HEK293 (cell line): ENCODE data around the gene MARK2.

ENCODE experiments used
- CTCF ChIA-PET: fragments of 350-600 bp; formaldehyde crosslinking; extraction: SDS; loops from one replicate; lab custom pipeline; 2021; ENCODE audit warnings: antibody characterized with exemption; lab: Yijun Ruan, JAX
- POLR2A ChIA-PET: fragments of 300-600 bp; formaldehyde crosslinking; extraction: SDS; loops from one replicate; lab custom pipeline; 2020; ENCODE audit warnings: antibody characterized with exemption, inconsistent platforms; lab: Yijun Ruan, JAX
- H3K27ac ChIP-seq: fragments of 200-500 bp; sonication (Bioruptor generic); 2 replicates; pipeline ENCODE4 v1.5.1; 2014; ENCODE audit warnings: low read depth, low read length, control low read depth, inconsistent platforms; ENCODE audit errors: extremely low read depth
- H3K36me3 ChIP-seq, 2 experiments: fragments of 200-500 bp in 1 of 2; sonication (Bioruptor generic) in 1 of 2; 1 replicate in 1 of 2; 2 replicates in 1 of 2; pipeline ENCODE4 v1.5.1; 2014 to 2017; ENCODE audit warnings: inconsistent platforms in 2 of 2, low read length in 2 of 2; ENCODE audit not compliant: control insufficient read depth in 2 of 2, insufficient read depth in 1 of 2
- H3K4me1 ChIP-seq: fragments of 200-500 bp; sonication (Bioruptor generic); 2 replicates; pipeline ENCODE4 v1.5.1; 2014; ENCODE audit warnings: mild to moderate bottlenecking, low read length, inconsistent platforms; ENCODE audit not compliant: control insufficient read depth, insufficient read depth
- H3K4me3 ChIP-seq: 2 replicates; pipeline ENCODE4 v1.5.1; 2011; ENCODE audit warnings: low read depth, mild to moderate bottlenecking, control low read depth, low read length, moderate library complexity
- H3K9me3 ChIP-seq: fragments of 200-500 bp; sonication (Bioruptor generic); 2 replicates; pipeline ENCODE4 v1.5.1; 2014; ENCODE audit warnings: low read depth, low read length, inconsistent platforms; ENCODE audit not compliant: control insufficient read depth, insufficient read depth
- KLF9 ChIP-seq: fragments of 450-650 bp; formaldehyde crosslinking; IDR thresholded peaks from 2 replicates; pipeline ENCODE4 v1.5.1; 2016; ENCODE audit warnings: missing biosample characterization, missing genetic modification characterization, low read depth
- MEIS1 ChIP-seq: sonication (generic); formaldehyde crosslinking; IDR thresholded peaks from 2 replicates; pipeline ENCODE4 v1.8.1; 2022; ENCODE audit warnings: missing genetic modification reagents, mild to moderate bottlenecking, borderline replicate concordance
- PRDM10 ChIP-seq: fragments of 450-650 bp; formaldehyde crosslinking; IDR thresholded peaks from 2 replicates; pipeline ENCODE4 v1.5.1; 2016; ENCODE audit warnings: missing biosample characterization, missing genetic modification characterization
- SCRT2 ChIP-seq: fragments of 450-650 bp; formaldehyde crosslinking; IDR thresholded peaks from 2 replicates; pipeline ENCODE4 v1.5.1; 2016; ENCODE audit warnings: missing biosample characterization, missing genetic modification characterization
- TRIM28 ChIP-seq: IDR thresholded peaks from 2 replicates; pipeline ENCODE4 v1.6.1; 2011; ENCODE audit warnings: low read length, control low read depth, borderline replicate concordance
- ZBTB20 ChIP-seq: fragments of 450-650 bp; formaldehyde crosslinking; IDR thresholded peaks from 2 replicates; pipeline ENCODE4 v1.5.1; 2016; ENCODE audit warnings: missing biosample characterization, missing genetic modification characterization
- ZBTB49 ChIP-seq: fragments of 450-650 bp; formaldehyde crosslinking; IDR thresholded peaks from 2 replicates; pipeline ENCODE4 v1.5.1; 2016; ENCODE audit warnings: missing biosample characterization, missing genetic modification characterization, low read depth
- ZBTB7A ChIP-seq: fragments of 450-650 bp; formaldehyde crosslinking; IDR thresholded peaks from 2 replicates; pipeline ENCODE4 v1.5.1; 2016; ENCODE audit warnings: low read depth, missing biosample characterization, missing genetic modification characterization
- ZNF132 ChIP-seq: fragments of 450-650 bp; formaldehyde crosslinking; IDR thresholded peaks from 2 replicates; pipeline ENCODE4 v1.5.1; 2017; ENCODE audit warnings: missing biosample characterization, missing genetic modification characterization, borderline replicate concordance
- ZNF292 ChIP-seq: fragments of 450-650 bp; formaldehyde crosslinking; IDR thresholded peaks from 2 replicates; pipeline ENCODE4 v1.5.1; 2016; ENCODE audit warnings: low read depth, missing biosample characterization, missing genetic modification characterization, borderline replicate concordance
- ZNF350 ChIP-seq: fragments of 450-650 bp; formaldehyde crosslinking; IDR thresholded peaks from 2 replicates; pipeline ENCODE4 v1.5.0; 2017; ENCODE audit warnings: missing biosample characterization, mild to moderate bottlenecking, missing genetic modification characterization
- ZNF404 ChIP-seq: fragments of 450-650 bp; formaldehyde crosslinking; IDR thresholded peaks from 2 replicates; pipeline ENCODE4 v1.5.1; 2017; ENCODE audit warnings: missing biosample characterization, missing genetic modification characterization
- ZNF529 ChIP-seq: fragments of 450-650 bp; formaldehyde crosslinking; IDR thresholded peaks from 2 replicates; pipeline ENCODE4 v1.5.1; 2017; ENCODE audit warnings: missing genetic modification characterization, missing biosample characterization; ENCODE audit not compliant: insufficient replicate concordance
- ZNF639 ChIP-seq: fragments of 450-650 bp; formaldehyde crosslinking; IDR thresholded peaks from 2 replicates; pipeline ENCODE4 v1.5.1; 2016; ENCODE audit warnings: missing biosample characterization, missing genetic modification characterization
- ZNF664 ChIP-seq: fragments of 450-650 bp; formaldehyde crosslinking; IDR thresholded peaks from 2 replicates; pipeline ENCODE4 v1.5.1; 2016; ENCODE audit warnings: missing biosample characterization, missing genetic modification characterization
- ZNF792 ChIP-seq: fragments of 450-650 bp; formaldehyde crosslinking; IDR thresholded peaks from 2 replicates; pipeline ENCODE4 v1.5.1; 2016; ENCODE audit warnings: missing biosample characterization, missing genetic modification characterization
- ZSCAN30 ChIP-seq: fragments of 450-650 bp; IDR thresholded peaks from 2 replicates; pipeline ENCODE4 v1.5.1; 2018; ENCODE audit warnings: missing biosample characterization, mild to moderate bottlenecking, missing genetic modification characterization, moderate library complexity

MARK2 gene

GRCh38 chr11:63877658-63878241 is 38.8 kb downstream of the MARK2 start:
- ChIA-PET POLR2A (interaction anchor here (0.6 kb wide), 2 partner anchors 23 to 1453 kb away, joined by 4 to 7 read pairs; no protein-coding TSS in a partner anchor), CTCF (interaction anchor here (0.7 to 1.7 kb wide), 3 partner anchors 9 to 41 kb away, joined by 4 to 8 read pairs (median 6); no protein-coding TSS in a partner anchor)
- Histone ChIP-seq H3K4me1 (peaks cover 4% of the 10 kb centered on the region; the same call in 1 of the 2 replicates), H3K9me3 (no peaks in the 10 kb centered on the region), H3K27ac (no peak overlapping the region), H3K36me3 (peaks cover 0 to 5% of the 10 kb centered on the region in 2 experiments; a peak in 1 of 3 replicates), H3K4me3 (no peak overlapping the region)
- TF ChIP-seq ZNF664 (tag by site-specific recombination) (no peak), ZSCAN30 (tag by site-specific recombination) (no peak), ZNF529 (tag by site-specific recombination) (no peak), ZNF404 (no peak), ZNF132 (tag by site-specific recombination) (no peak), TRIM28 (no peak), ZBTB20 (tag by site-specific recombination) (no peak), ZNF292 (tag by site-specific recombination) (no peak), ZNF350 (tag by site-specific recombination) (no peak), SCRT2 (tag by site-specific recombination) (no peak), ZBTB49 (tag by site-specific recombination) (no peak), MEIS1 (CRISPR knock-in tag) (no peak), ZNF792 (no peak), ZBTB7A (tag by site-specific recombination) (no peak), ZNF639 (tag by site-specific recombination) (no peak)

- H3K27ac ChIP-seq = no peak overlapping the region
- H3K36me3 ChIP-seq = peaks cover 0 to 5% of the 10 kb centered on the region in 2 experiments; a peak in 1 of 3 replicates
- POLR2A ChIA-PET = no interaction called here
- H3K9me3 ChIP-seq = no peaks in the 10 kb centered on the region
- TF ChIP-seq KLF9 (tag by site-specific recombination) (no peak), PRDM10 (tag by site-specific recombination) (peak; percentile 24; the same call in 1 of the 2 replicates)
- CTCF ChIA-PET = interaction anchor here (0.6 to 1.7 kb wide), 4 partner anchors 11 to 43 kb away, joined by 3 to 8 read pairs (median 4); no protein-coding TSS in a partner anchor
- no peaks in the 10 kb centered on the region for H3K4me1 ChIP-seq
- no peak overlapping the region for H3K4me3 ChIP-seq
These were observed 40.9 kb downstream of the MARK2 start for GRCh38 chr11:63879598-63880402.
